Measurements from ENCODE around the gene BRME1. TPM values are rescaled to one million over a fixed set of nuclear protein-coding genes. Genes with fewer than 3 reads are reported as not detected.

BRME1 gene
- total RNA-seq, 1 donor from 2014 or later: not detected

GRCh38 chr19:13885826-13886365 is 20.0 kb downstream of the BRME1 start:
- no peak overlapping the region for H3K27ac ChIP-seq
- intact Hi-C loops (cut with DNase I): no loop called here
- H3K4me1 ChIP-seq: no peaks in the 10 kb centered on the region
- no peak for DNase-seq (ENCODE audit: low spot score in 2 of 2)
- no peaks in the 10 kb centered on the region for H3K36me3 ChIP-seq
- no peak overlapping the region for H3K4me3 ChIP-seq
- TF ChIP-seq, protein P1, sequence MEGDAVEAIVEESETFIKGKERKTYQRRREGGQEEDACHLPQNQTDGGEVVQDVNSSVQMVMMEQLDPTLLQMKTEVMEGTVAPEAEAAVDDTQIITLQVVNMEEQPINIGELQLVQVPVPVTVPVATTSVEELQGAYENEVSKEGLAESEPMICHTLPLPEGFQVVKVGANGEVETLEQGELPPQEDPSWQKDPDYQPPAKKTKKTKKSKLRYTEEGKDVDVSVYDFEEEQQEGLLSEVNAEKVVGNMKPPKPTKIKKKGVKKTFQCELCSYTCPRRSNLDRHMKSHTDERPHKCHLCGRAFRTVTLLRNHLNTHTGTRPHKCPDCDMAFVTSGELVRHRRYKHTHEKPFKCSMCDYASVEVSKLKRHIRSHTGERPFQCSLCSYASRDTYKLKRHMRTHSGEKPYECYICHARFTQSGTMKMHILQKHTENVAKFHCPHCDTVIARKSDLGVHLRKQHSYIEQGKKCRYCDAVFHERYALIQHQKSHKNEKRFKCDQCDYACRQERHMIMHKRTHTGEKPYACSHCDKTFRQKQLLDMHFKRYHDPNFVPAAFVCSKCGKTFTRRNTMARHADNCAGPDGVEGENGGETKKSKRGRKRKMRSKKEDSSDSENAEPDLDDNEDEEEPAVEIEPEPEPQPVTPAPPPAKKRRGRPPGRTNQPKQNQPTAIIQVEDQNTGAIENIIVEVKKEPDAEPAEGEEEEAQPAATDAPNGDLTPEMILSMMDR (IDR thresholded peaks at IDR 0.05): no peak
- no peaks in the 10 kb centered on the region for H3K9me3 ChIP-seq
- H3K27me3 ChIP-seq: no peaks in the 10 kb centered on the region

DNA sequence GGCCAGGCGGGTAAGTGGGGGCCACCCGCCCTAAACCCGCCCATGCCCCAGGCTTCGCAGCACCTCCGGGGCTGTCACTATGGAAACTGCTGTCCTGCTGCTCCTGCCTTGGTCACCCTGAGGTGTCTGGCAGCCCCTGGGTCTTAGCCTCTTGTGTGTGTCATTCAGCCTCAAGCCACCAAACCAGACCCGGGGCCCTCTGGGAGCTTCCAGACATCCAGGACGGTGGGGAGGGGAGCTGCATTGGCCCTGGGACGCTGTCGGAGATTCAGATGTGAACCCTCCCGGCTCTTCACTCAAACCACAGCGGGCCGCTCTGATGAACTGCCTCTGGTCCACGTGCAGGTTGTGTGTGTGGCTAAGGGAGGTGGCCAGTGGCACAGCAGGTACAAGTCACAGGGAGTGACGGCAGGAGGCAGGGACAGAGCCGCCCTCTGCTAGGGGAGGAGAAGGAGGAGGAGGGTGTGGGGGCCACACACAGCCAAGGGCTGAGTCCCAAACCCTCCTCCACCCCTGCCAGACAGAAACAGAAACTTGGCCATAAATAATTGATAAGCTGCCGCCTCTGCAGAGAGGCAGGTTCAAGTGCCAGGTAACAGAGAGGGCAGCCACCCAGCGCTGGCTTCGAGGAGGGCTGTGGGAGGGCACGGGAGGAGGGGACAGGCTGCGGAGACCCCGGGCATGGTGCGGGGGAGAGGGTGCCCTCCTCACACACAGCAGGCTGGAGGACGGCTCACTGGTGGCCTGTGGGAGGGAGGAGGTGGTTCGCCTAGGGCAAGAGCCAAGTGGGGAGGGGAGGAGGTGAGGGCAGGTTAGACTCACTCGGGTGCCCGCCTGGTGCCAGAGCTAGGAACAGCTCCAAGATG is 21.0 kb downstream of the BRME1 start:
- TF ChIP-seq, protein P1 (IDR thresholded peaks at IDR 0.05): no peak
- H3K4me3 ChIP-seq: peak overlapping the region in 1 of 2 donors; percentile 4
- no peak overlapping the region for H3K27ac ChIP-seq

GRCh38 chr19:13883516-13884064 is 22.3 kb downstream of the BRME1 start:
- TF ChIP-seq, protein P1 (IDR thresholded peaks at IDR 0.05): no peak
- intact Hi-C loops (cut with DNase I): no loop called here
- H3K4me3 ChIP-seq: no peak overlapping the region
- peaks cover 6 to 13% of the 10 kb centered on the region in 2 donors for H3K4me1 ChIP-seq
- H3K9me3 ChIP-seq: no peaks in the 10 kb centered on the region
- H3K27me3 ChIP-seq: no peaks in the 10 kb centered on the region
- H3K36me3 ChIP-seq: no peaks in the 10 kb centered on the region
- no peak for DNase-seq (ENCODE audit: low spot score in 2 of 2)
- H3K27ac ChIP-seq: no peak overlapping the region

More for the DNA sequence above, 21.0 kb downstream of the BRME1 start:
- Histone ChIP-seq H3K36me3 (no peaks in the 10 kb centered on the region), H3K27me3 (no peaks in the 10 kb centered on the region), H3K9me3 (no peaks in the 10 kb centered on the region), H3K4me1 (peaks cover 0 to 5% of the 10 kb centered on the region in 2 donors)
- no peak for DNase-seq (ENCODE audit: low spot score in 2 of 2)
- intact Hi-C loops (cut with DNase I): no loop called here

DNA sequence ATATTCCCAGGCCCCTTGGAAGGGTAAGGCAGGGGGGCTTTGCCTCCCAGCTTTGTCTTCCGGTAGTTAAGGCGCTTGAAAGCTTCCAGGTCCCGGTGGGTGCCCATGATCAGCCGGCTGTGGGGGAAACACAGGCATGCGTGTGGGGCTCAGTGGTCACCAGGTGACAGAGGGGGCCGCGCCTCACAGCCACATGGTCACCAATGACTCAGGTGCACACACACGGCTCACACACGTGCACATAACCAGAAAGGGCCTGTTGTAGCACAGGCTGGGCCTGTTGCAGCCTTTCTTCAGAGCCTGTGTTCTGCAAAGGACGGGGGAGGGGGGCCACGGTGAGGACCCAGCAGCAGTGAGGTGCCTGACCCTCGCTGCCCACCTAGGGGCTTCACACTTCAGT is 23.1 kb downstream of the BRME1 start:
- Histone ChIP-seq H3K27ac (no peak overlapping the region), H3K4me1 (peaks cover 6 to 13% of the 10 kb centered on the region in 2 donors), H3K4me3 (no peak overlapping the region), H3K9me3 (no peaks in the 10 kb centered on the region), H3K27me3 (no peaks in the 10 kb centered on the region), H3K36me3 (no peaks in the 10 kb centered on the region)
- no peak for DNase-seq (ENCODE audit: low spot score in 2 of 2)
- TF ChIP-seq, protein P1 (IDR thresholded peaks at IDR 0.05): no peak
- intact Hi-C loops (cut with DNase I): no loop called here

DNA sequence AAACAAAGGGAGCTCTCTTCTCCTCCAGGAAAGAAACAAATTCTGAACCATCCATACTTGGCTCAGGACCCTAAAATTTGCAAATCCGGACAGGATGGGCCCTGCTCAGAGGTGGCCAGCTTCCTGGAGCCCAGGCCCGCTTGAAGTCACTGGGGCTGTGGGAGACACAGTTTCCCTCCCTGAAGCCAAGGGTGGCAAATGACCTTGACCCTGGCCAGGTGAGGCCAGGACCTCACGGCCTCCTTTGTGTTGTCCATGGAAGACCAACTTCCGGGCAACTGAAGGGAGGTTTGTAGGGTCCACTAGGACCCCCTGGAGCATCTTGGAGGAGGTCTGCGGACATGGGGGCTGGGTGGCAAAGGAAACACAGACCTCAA is 23.5 kb downstream of the BRME1 start:
- TF ChIP-seq, protein P1 (IDR thresholded peaks at IDR 0.05): no peak

More for the DNA sequence above, 23.5 kb downstream of the BRME1 start:
- no peaks in the 10 kb centered on the region for H3K9me3 ChIP-seq
- H3K27me3 ChIP-seq: no peaks in the 10 kb centered on the region
- H3K27ac ChIP-seq: peak overlapping the region in 1 of 2 donors; percentile 18
- no peaks in the 10 kb centered on the region for H3K36me3 ChIP-seq
- H3K4me1 ChIP-seq: peaks cover 6 to 13% of the 10 kb centered on the region in 2 donors
- H3K4me3 ChIP-seq: no peak overlapping the region
- intact Hi-C loops (cut with DNase I): no loop called here
- no peak for DNase-seq (ENCODE audit: low spot score in 2 of 2)

All from ascending aorta (tissue), 2 donors.